GM19455 (cell line): ENCODE data around the gene ECM1.

ENCODE experiments used
- ATAC-seq: cut with Tn5 transposase; IDR thresholded peaks from one replicate; pipeline ENCODE4 v1.9.1; 2021; ENCODE audit not compliant: unreplicated experiment

ECM1 gene

DNA sequence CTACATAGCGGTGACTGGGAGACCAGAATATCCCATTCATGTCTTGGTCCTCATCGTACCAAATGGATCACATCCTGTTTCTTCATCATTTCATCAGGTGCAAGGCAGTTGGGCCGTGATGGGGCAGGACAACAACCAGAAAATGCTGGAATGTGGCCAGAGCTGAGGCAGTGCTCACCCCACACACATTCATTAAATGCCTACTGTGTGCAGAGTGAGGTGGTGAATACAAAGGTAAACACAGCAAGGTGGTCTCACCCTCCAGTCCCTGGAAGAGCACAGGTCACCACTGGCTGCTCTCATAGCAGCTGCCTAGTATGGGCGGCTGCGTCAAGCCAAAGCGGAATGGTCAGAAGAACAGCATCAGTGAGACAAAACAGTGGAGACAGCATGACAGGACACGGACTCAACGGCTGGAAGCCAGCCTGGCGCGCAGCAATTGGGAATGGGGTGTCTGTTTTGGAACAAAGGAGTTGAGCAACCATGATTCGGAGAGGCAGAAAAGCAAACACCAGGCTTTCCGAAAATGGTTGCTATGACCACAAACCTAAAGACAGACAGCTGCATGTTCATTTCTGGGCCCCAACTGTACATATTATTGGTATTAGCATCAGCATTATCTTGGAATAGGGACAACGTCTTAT, 35.7 kb downstream of the ECM1 start:
- no peak for ATAC-seq

DNA sequence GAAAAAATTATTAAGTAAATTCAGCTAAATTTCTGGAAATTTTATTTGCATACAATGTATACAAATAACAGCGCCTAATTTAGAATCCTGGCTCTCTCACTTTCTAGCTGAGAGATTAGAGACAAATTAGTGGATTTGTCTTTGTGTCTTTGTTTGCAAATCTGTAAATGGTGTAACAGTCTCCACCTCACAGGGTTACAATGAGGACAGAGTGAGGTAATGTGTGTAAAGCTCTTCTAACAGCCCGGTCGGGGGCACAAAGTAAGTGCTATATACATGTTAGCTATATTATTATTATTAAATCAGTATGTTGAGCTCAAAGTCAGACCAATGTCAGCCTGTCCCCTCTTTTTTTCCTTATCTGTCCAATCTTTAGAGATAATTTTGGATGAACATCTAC, 36.3 kb downstream of the ECM1 start:
- ATAC-seq = no peak

DNA sequence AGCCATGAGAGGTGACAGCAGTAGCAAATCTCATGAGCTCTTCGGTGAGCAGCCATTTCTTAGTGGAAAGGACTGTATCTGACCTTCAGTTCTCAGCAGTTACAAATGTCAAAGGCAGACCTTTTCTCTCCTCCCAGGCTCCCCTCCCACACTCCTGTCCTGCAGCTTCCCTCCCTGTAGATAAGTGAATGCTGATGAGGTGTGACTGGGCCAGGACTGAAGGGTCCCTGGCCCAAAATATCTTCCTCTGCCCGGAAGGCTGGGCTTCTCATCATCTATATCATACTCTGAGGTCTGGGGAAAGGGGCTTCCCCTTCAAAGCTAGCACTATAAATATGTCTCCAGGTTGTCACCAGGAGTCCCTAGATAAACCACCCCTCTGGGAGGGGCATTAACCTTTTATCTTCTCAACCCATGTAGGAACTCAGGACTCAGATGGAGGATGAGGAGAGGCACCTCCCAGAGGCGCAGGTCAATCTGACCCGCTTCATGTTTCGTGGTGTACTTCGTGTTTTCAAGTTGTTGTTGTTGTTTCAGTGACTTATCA, 37.6 kb downstream of the ECM1 start:
- no peak for ATAC-seq

GRCh38 chr1:150546294-150546937, 38.5 kb downstream of the ECM1 start:
- ATAC-seq = no peak

DNA sequence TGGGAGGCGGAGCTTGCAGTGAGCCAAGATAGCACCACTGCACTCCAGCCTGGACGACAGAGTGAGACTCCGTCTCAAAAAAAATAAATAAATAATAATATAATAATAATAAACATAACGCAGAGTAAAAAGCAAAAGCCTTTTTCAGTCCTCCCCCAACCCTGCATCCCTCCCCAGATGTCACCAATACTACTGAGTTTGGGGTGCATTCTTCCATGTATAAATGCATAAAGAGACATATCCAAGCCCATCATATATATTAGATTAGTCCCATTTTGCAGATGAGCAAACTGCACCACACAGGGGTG, 40.4 kb downstream of the ECM1 start:
- no peak for ATAC-seq

GRCh38 chr1:150548632-150549495, 41.0 kb downstream of the ECM1 start, which contains the start of gene ADAMTSL4:
Gene ADAMTSL4 (plus strand): TSS chr1:150549408. CDS start chr1:150552289, 2,881 bp downstream.
- ATAC-seq = no peak

- ATAC-seq = no peak
These were observed 41.8 kb downstream of the ECM1 start for GRCh38 chr1:150549496-150550221.

DNA sequence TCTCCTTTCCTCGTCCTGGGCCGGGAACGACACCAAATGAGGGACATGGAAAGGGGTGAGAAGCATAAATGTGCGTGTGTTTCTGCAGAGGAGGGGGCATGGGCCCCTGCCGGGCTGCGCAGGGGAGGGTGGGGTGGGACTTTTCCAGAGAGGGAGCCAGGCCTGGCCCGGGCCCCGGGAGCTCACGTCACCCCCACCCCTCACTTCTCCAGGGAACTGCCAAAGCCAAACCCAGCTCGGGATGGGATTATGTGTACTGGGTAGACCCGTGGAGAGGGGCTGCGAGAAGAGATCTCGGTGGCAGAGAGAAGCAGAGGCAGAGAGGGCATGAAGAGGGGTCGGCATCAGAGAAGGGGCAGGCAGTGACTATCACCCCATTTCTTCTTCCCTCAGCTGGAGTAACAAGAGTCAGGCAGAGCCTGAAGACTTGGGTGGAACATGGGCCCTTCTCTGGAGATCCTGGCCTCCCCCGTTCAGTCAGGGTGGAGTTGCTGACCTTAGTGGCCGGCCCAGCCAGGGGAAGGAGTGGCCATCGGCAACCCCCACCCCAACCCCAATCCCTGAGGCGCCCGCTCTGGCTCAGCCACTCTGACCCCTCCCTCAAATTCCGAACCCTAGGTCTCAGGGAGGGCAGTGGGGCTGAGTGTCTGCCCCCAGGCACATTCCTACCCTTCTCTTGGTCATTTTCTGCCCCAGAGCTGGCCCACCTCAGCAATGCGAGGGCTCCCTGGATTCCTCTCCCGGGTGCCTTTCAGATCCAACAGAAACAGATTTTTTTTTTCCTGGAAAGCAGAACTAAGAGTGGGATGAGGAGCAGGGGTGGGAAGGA, 42.5 kb downstream of the ECM1 start:
- ATAC-seq = no peak

DNA sequence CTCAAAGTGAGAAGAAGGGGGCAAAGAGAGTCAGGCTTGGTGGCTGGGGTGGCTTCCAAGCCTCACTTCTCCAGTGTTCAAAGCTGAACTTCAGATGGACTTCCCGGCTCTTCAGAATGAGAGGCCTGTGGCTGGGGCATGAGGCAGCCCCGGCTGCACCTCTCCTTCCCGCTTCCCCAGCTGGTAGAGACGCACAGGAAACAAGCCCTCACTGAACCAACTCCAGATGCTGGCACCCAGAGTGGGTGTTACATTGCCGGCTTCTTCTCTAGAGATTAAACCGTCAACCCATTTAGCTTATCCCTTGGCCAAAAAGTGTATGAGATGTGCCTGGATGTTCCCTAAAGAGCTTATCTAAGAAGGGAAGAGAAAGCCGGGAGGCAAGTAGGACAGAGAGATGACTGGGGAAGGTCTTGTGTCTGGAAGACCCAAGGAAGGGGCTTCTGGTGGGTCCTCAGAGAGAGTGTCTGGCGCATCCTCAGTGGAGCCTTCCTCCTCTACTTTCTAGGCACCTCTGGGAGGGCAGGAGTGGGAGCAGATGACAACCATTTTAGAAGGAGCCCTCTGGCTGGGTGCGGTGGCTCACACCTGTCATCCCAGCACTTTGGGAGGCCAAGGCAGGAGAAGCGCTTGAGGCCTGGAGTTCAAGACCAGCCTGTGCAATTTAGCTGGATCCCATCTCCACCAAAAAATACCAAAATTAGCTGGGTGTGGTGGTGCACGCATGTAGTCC, 43.3 kb downstream of the ECM1 start:
- ATAC-seq = no peak

DNA sequence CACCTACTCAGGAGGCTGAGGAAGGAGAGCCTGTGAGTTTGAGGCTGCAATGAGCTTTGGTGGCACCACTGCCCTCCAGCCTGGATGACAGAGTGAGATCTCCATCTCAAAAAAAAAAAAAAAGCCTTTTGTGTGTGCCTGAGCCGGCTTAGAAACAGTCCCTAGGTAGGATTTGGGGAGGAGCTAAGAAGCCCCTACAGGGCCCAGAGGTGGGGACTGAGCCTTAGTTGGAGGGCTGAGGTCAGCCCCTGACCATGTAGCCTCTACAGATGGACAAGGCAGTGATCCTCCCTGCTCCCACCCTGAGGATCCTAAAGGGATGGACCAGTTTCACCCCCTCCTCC, 43.8 kb downstream of the ECM1 start:
- no peak for ATAC-seq

GRCh38 chr1:150552128-150552910, 44.4 kb downstream of the ECM1 start:
- ATAC-seq = no peak

- no peak for ATAC-seq
These were observed 45.0 kb downstream of the ECM1 start for GRCh38 chr1:150552911-150553289.

DNA sequence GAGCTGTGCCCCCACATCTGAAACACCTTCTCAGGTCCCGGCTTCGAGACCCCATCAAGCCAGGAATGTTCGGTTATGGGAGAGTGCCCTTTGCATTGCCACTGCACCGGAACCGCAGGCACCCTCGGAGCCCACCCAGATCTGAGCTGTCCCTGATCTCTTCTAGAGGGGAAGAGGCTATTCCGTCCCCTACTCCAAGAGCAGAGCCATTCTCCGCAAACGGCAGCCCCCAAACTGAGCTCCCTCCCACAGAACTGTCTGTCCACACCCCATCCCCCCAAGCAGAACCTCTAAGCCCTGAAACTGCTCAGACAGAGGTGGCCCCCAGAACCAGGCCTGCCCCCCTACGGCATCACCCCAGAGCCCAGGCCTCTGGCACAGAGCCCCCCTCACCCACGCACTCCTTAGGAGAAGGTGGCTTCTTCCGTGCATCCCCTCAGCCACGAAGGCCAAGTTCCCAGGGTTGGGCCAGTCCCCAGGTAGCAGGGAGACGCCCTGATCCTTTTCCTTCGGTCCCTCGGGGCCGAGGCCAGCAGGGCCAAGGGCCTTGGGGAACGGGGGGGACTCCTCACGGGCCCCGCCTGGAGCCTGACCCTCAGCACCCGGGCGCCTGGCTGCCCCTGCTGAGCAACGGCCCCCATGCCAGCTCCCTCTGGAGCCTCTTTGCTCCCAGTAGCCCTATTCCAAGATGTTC, 45.6 kb downstream of the ECM1 start:
- no peak for ATAC-seq

DNA sequence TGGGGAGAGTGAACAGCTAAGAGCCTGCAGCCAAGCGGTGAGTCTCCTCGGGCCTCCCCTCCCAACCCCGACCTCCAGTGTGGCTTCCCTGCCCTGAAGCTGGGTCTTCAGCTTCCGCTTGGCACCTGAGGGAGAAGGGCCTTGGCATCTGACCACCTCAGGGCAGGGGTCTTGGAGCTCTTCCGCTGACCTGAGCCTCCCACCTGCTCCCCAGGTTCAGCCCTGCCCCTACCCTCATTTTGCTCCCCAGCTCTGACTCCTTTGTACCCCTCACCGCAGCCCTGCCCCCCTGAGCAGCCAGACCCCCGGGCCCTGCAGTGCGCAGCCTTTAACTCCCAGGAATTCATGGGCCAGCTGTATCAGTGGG, 46.2 kb downstream of the ECM1 start:
- ATAC-seq = no peak

DNA sequence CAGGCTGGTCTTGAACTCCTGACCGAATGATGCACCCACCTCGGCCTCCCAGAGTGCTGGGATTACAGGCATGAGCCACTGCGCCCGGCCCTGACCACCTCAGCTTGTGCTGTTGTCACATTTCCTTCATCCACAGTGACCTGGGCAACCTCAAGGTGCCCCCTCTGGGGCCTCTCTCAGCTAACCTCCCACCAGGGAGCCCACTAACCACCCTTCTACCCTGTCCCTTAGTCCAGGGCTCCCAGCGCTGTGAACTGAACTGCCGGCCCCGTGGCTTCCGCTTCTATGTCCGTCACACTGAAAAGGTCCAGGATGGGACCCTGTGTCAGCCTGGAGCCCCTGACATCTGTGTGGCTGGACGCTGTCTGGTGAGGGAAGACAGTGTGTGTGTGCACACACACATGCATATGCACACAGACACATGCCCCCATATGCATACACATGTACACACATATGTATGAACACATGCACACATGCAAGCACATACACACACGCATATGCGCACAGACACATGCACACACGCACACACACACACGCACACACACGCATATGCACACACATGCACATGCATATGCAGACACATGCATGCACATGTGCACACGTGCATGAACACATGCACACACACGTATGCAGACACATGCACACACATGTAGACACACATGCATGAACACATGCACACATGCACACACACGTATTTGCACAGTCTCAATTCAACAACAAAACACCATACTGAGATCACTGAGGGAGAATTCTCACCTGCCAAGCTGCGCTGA, 47.5 kb downstream of the ECM1 start:
- no peak for ATAC-seq

DNA sequence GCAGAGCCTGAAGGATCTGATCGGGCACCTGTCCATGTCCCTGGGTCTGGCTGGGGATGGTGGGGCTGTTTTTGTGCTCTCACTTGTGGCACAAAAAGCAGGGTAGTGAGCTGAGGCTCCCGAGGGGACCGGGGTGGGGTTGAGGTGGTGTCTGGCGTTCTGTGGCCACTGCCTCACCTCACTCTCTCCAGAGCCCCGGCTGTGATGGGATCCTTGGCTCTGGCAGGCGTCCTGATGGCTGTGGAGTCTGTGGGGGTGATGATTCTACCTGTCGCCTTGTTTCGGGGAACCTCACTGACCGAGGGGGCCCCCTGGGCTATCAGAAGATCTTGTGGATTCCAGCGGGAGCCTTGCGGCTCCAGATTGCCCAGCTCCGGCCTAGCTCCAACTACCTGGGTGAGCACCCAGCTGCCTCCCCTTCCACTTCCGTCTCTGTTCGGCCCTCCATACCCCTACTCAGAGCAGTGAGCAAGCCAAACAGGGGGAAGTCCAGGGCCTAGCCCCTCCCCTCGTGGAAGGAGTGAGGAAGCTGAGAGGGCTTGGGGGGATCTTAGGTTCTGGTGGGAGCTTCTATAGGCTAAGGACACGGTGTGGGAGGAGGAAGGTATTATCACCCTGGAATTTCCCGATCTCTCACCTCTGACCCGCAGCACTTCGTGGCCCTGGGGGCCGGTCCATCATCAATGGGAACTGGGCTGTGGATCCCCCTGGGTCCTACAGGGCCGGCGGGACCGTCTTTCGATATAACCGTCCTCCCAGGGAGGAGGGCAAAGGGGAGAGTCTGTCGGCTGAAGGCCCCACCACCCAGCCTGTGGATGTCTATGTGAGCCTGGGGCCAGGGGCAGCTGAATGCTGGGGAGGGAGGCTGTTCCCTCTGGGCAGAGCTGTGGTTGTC, 48.3 kb downstream of the ECM1 start:
- no peak for ATAC-seq
